Sigmoid colon (tissue), 7 donors: ENCODE measurements around the gene GNA12. TPM values are rescaled to one million over a fixed set of nuclear protein-coding genes. Genes with fewer than 3 reads are reported as not detected.

ENCODE experiments used
- DNase-seq: peaks from one replicate; pipeline ENCODE4 v3.0.0-alpha.2; 2019
- H3K27ac ChIP-seq, 4 donors: fragments of 200-600 bp; sonication (generic); one replicate each; pipeline ENCODE4 v1.5.1; 2016 to 2019; ENCODE audit warnings: mild to moderate bottlenecking in 1 of 4
- H3K27me3 ChIP-seq, 3 donors: fragments of 200-600 bp; sonication (generic); one replicate each; pipeline ENCODE4 v1.5.1; 2019; ENCODE audit warnings: mild to moderate bottlenecking in 1 of 3
- H3K36me3 ChIP-seq, 4 donors: fragments of 200-600 bp; sonication (generic); one replicate each; pipeline ENCODE4 v1.5.1; 2016 to 2019
- H3K4me1 ChIP-seq, 4 donors: fragments of 200-600 bp; sonication (generic); one replicate each; pipeline ENCODE4 v1.5.1; 2017 to 2019
- H3K4me3 ChIP-seq, 4 donors: fragments of 200-600 bp; sonication (generic); one replicate each; pipeline ENCODE4 v1.5.1; 2017 to 2019; ENCODE audit warnings: mild to moderate bottlenecking in 2 of 4, moderate library complexity in 1 of 4
- H3K9me3 ChIP-seq, 4 donors: fragments of 200-600 bp in 3 of 4; sonication (generic) in 3 of 4; one replicate each; pipeline versions ENCODE4 v1.5.1 to v1.6.1; 2013 to 2019
- CTCF ChIP-seq, 4 experiments: fragments of 450-650 bp in 3 of 4; fragments of 200-600 bp in 1 of 4; IDR thresholded peaks; one replicate each; pipeline ENCODE4 v1.5.1; 2016 to 2019; ENCODE audit warnings: antibody characterized with exemption in 4 of 4, mild to moderate bottlenecking in 3 of 4, moderate library complexity in 2 of 4
- EP300 ChIP-seq, 4 donors: sonication (generic); formaldehyde crosslinking; IDR thresholded peaks; one replicate each; pipeline ENCODE4 v1.6.1; 2017; ENCODE audit warnings: antibody characterized with exemption in 4 of 4
- POLR2A ChIP-seq, 2 donors: fragments of 450-650 bp; IDR thresholded peaks; one replicate each; pipeline ENCODE4 v1.6.1; 2016; ENCODE audit warnings: antibody characterized with exemption in 2 of 2, mild to moderate bottlenecking in 2 of 2, moderate library complexity in 2 of 2
- POLR2AphosphoS5 ChIP-seq, 4 donors: sonication (generic); formaldehyde crosslinking; IDR thresholded peaks; one replicate each; pipeline ENCODE4 v1.6.1; 2017; ENCODE audit warnings: antibody characterized with exemption in 4 of 4
- WGBS, 2 donors: extraction: QIAGEN DNeasy Blood & Tissue Kit; methylation state at CpG; one replicate each; pipeline ENCODE4 v1.1.7; 2013; 5-methylcytosine and 5-hydroxymethylcytosine counted together
- intact Hi-C: fragments of 100-400 bp; cut with DNase I; formaldehyde crosslinking; loops from one replicate; pipeline ENCODE4 v1.15.1; 2023
- polyA plus RNA-seq, 3 donors: library from polyadenylated mRNA; stranded (reverse); fragments of 200-250 nt; gene quantifications; one replicate each; pipeline ENCODE4 v1.2.3, GENCODE V29; 2013
- total RNA-seq, 4 donors: library from RNA; depleted of rRNA; stranded (reverse); fragments of >200 nt; gene quantifications; one replicate each; pipeline ENCODE4 v1.1.0, GENCODE V29; 2016
- donor health status: healthy with polysubstance abuse.
- donor health status: Bipolar disorder and iron deficiency.
- donor health status: healthy.

GNA12 gene
- total and polyA plus RNA-seq, 7 donors: 13.2 to 46.5 (median 22.0) TPM

DNA sequence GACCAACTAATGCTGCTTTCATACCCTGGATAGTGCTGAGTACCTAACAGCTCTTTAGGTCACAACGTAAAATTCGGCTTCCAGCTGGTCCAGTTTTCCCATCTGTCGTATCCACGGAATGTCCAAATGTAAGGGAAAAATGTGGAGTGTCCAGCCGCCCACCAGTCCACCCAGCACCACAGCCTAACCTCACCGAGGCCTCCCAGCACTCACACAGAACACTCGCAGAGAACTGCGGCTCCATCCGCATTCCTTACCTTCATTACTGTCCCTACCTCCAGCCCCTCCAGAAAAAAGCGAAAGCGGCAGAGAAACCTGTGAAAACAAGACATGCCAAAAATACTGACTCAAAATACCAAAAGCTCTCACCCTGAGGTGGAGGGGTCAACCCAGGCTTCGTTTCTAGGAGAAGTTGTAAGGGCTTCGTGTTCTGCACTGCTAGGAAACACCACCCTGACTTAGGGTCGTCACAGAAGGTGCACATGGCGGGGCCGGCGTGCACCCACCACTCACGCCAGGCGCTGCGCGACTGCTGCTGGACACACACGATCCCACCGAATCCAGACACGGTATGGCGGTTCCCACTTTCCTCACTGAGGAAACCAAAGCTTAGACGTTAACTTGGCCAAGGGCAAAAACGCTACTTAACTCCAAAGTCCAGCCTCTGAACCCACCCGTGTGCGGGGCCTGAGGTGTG is 82.2 kb downstream of the GNA12 start:
- intact Hi-C loops: loop anchor here (5.0 kb wide), 1 partner anchor 35 kb away; no protein-coding TSS in a partner anchor
- WGBS, 2 donors: 94% methylated on average over 29 of the region's 29 CpGs
- H3K4me1 ChIP-seq: peaks cover 0 to 77% (median 71%) of the 10 kb centered on the region in 4 donors

DNA sequence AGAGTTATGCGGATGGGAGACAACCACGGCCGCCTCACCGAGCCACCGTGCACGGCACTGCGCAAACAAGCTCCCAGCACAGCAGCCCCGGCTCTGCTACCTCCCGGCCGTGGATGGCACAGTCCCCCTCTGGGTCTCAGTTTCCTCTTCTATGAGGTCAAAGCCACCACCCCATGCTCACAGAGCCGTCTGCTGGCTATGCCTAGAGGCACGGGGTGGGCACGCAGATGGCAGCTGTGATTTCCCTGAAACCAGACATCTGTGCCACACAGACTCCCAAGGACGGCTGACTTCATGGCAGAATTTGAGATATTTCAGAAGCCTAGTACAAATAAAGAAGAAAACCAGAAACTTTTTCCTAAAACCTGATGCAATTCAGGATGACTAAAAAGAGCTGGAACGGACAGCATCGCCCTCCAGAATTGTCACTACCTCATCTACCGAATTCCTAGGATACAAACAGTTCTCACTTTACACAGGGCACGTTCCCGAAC is 82.9 kb downstream of the GNA12 start:
- no peak for DNase-seq
- H3K9me3 ChIP-seq: no peaks in the 10 kb centered on the region
- H3K27ac ChIP-seq: peak overlapping the region; percentile 51 to 96 (median 94)
- 93 to 94% methylated on average over 19 of the region's 19 CpGs for WGBS, 2 donors
- H3K27me3 ChIP-seq: no peaks in the 10 kb centered on the region
- H3K4me3 ChIP-seq: no peak overlapping the region
- no peak for TF ChIP-seq POLR2AphosphoS5 (IDR thresholded peaks at IDR 0.05)
- TF ChIP-seq CTCF (IDR thresholded peaks at IDR 0.05): no peak
- no peak for TF ChIP-seq POLR2A (IDR thresholded peaks at IDR 0.05)
- TF ChIP-seq EP300 (IDR thresholded peaks at IDR 0.05): no peak
- H3K4me1 ChIP-seq: peaks cover 0 to 85% (median 78%) of the 10 kb centered on the region in 4 donors
- intact Hi-C loops: loop anchor here (5.0 kb wide), 1 partner anchor 34 kb away; no protein-coding TSS in a partner anchor
- no peaks in the 10 kb centered on the region for H3K36me3 ChIP-seq

More for the DNA sequence above, 82.2 kb downstream of the GNA12 start:
- no peaks in the 10 kb centered on the region for H3K27me3 ChIP-seq
- H3K27ac ChIP-seq: peak overlapping the region; percentile 76 to 96 (median 94)
- TF ChIP-seq POLR2A (IDR thresholded peaks at IDR 0.05) (no peak), EP300 (IDR thresholded peaks at IDR 0.05) (no peak), POLR2AphosphoS5 (IDR thresholded peaks at IDR 0.05) (no peak), CTCF (IDR thresholded peaks at IDR 0.05) (no peak)
- H3K4me3 ChIP-seq: peak overlapping the region in 1 of 4 donors; percentile 30
- no peaks in the 10 kb centered on the region for H3K36me3 ChIP-seq
- DNase-seq: no peak
- no peaks in the 10 kb centered on the region for H3K9me3 ChIP-seq

DNA sequence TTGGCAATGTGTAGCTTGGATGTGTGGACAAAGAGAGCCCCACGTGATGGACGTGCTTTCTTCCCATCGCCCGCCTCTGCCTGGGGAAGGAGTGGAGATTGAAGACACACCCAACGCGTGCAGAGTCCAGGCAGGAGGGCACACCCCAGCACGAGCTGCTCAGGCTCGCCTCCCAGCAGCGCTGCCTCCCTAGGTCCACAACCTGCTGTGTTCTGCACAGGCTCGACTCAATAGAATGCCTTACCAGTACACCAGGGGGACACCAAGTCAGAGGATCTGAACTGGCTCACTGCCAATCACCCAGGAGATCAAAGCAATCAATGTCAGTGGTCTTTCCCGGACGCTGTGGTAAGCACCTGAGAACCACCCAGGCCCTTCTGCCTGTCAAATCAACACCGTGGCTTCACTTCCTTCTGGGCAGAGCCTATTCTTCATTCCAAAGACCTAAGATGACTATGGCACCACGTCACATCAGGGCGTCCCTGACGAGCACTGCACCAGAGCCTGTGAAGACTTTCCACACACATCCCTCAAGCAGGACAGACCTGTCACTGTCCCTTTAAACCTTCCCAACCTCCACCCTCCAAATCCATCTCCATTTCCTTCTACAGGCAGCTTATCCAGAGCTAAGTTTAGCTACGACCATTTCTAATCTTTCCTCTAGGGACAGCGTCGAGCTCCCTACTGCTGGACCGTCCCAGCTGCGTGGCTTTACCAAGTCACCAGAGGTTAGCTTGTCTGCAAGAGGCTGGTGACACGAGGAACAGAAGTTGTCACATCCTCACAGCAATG is 83.8 kb downstream of the GNA12 start:
- intact Hi-C loops: loop anchor here (5.0 kb wide), 1 partner anchor 33 kb away; no protein-coding TSS in a partner anchor
- 12 to 44% methylated on average over 22 of the region's 22 CpGs for WGBS, 2 donors
- peak; percentile 79 for DNase-seq
- no peaks in the 10 kb centered on the region for H3K9me3 ChIP-seq
- H3K27me3 ChIP-seq: no peaks in the 10 kb centered on the region
- no peaks in the 10 kb centered on the region for H3K36me3 ChIP-seq
- no peak overlapping the region for H3K4me3 ChIP-seq
- H3K4me1 ChIP-seq: peaks cover 0 to 91% (median 78%) of the 10 kb centered on the region in 4 donors
- TF ChIP-seq CTCF (IDR thresholded peaks at IDR 0.05): peak in 3 of 4 experiments; percentile 44 to 56 (median 46)
- TF ChIP-seq EP300 (IDR thresholded peaks at IDR 0.05): no peak
- TF ChIP-seq POLR2AphosphoS5 (IDR thresholded peaks at IDR 0.05): peak in 1 of 4 donors; percentile 36
- peak overlapping the region; percentile 85 to 96 (median 94) for H3K27ac ChIP-seq

GRCh38 chr7:2759736-2760097 is 84.4 kb downstream of the GNA12 start:
- TF ChIP-seq EP300 (IDR thresholded peaks at IDR 0.05) (no peak), POLR2AphosphoS5 (IDR thresholded peaks at IDR 0.05) (no peak), POLR2A (IDR thresholded peaks at IDR 0.05) (no peak), CTCF (IDR thresholded peaks at IDR 0.05) (no peak)
- intact Hi-C loops: loop anchor here (2.0 to 5.0 kb wide), 2 partner anchors 32 to 83 kb away; no protein-coding TSS in a partner anchor
- H3K36me3 ChIP-seq: no peaks in the 10 kb centered on the region
- H3K4me1 ChIP-seq: peaks cover 0 to 90% (median 78%) of the 10 kb centered on the region in 4 donors
- no peak overlapping the region for H3K4me3 ChIP-seq
- 15 to 49% methylated on average over 8 of the region's 8 CpGs for WGBS, 2 donors
- no peak for DNase-seq
- H3K9me3 ChIP-seq: no peaks in the 10 kb centered on the region
- no peaks in the 10 kb centered on the region for H3K27me3 ChIP-seq
- peak overlapping the region; percentile 85 to 96 (median 94) for H3K27ac ChIP-seq
